ENCODE data around the gene SLC22A12.

GRCh38 chr11:64610596-64610995 is 19.6 kb downstream of the SLC22A12 start:
- TF ChIP-seq POLR2A (IDR thresholded peaks at IDR 0.05) (no peak), CTCF (IDR thresholded peaks at IDR 0.05) (no peak)

Measured in Peyer's patch (tissue), 4 donors.